ENCODE results near the gene CTNND2. TPM values are rescaled to one million over a fixed set of nuclear protein-coding genes. Genes with fewer than 3 reads are reported as not detected.

Gene CTNND2
- total and polyA plus RNA-seq, 9 of the 15 experiments (the other 6 are each of a cell fraction or from before 2014, with no cell fraction given): 0.03 to 0.35 TPM; not detected in 7

DNA sequence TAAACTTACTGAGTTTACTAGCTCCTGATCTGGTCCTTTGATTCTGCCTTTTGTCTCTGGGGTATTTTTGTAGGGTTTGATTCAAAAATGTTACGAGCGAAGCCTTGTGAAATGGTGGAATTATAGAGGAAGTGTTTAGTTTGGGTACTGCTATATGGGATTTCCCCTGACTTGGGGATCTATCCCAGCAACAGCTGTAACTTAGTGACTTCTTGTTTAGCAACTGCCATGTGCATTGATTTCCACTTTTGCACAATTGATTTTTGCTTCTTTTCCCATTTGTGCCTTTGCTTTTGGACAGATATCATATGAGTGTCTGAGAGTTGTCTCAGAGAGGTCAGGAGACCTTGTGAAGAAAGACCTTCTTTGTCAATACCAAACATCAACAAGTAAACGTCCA, 894.7 kb downstream of the CTNND2 start:
- in situ Hi-C loops (cut with MboI): no loop called here
- BruUV-seq (replicated peaks): no TSS peak
- Histone ChIP-seq H3K36me3 (ENCODE audit: control insufficient read depth, insufficient read depth, low read length) (no peaks in the 10 kb centered on the region), H3K79me2 (ENCODE audit: control insufficient read depth, insufficient read depth, low read length) (no peaks in the 10 kb centered on the region), H3K4me2 (ENCODE audit: insufficient read depth, low read length) (no peak overlapping the region), H3K9me3 (replicated peaks; ENCODE audit: control insufficient read depth, insufficient read depth, low read depth, low read length) (no peaks in the 10 kb centered on the region), H3K27me3 (ENCODE audit: control insufficient read depth in 2 of 2, insufficient read depth in 2 of 2, low read length in 2 of 2) (peaks cover 0 to 4% of the 10 kb centered on the region in 2 experiments; a peak in 2 of 5 replicates), H4K20me1 (replicated peaks; ENCODE audit: control insufficient read depth, insufficient read depth, low read length) (no peaks in the 10 kb centered on the region), H3K9ac (ENCODE audit: insufficient read depth in 1 of 2, low read depth in 2 of 2, low read length in 2 of 2) (no peak overlapping the region), H2AFZ (ENCODE audit: low read depth, low read length) (no peak overlapping the region), H3K27ac (ENCODE audit: extremely low read depth, low read depth, low read length) (no peak overlapping the region), H3K4me1 (replicated peaks in 1 of 2; ENCODE audit: control insufficient read depth in 2 of 2, insufficient read depth in 2 of 2, low read length in 2 of 2) (no peaks in the 10 kb centered on the region), H3K4me3 (no peak overlapping the region), H3K9me1 (ENCODE audit: control insufficient read depth, insufficient read depth, low read length) (no peaks in the 10 kb centered on the region)
- intact Hi-C loops (cut with micrococcal nuclease): no loop called here
- ChIA-PET CTCF (ENCODE audit: low intra/inter-chr PET ratio) (no interaction called here), POLR2A (interaction anchor here (0.6 to 2.3 kb wide), 2 partner anchors 8 to 17 kb away, joined by 3 to 5 read pairs; no protein-coding TSS in a partner anchor)
- FAIRE-seq (no peak), ATAC-seq (no peak), DNase-seq (ENCODE audit: extremely low read depth in 1 of 4, low spot score in 3 of 4) (no peak)
- 0% methylated on average over 3 of the region's 3 CpGs for WGBS (ENCODE audit: insufficient coverage, low coverage, missing lambda C conversion rate)
- TF ChIP-seq PCBP1 (IDR thresholded peaks at IDR 0.05; ENCODE audit: low read depth, low read length, poor library complexity, severe bottlenecking) (no peak), GABPB2 (CRISPR knock-in tag; conservative IDR thresholded peaks at IDR 0.05) (no peak), HNRNPLL (IDR thresholded peaks at IDR 0.05; ENCODE audit: low read depth, low read length, poor library complexity, severe bottlenecking) (no peak), NRF1 (conservative IDR thresholded peaks at IDR 0.05 in 1 of 2, IDR thresholded peaks at IDR 0.05 in 1 of 2) (no peak)
- TF ChIP-seq, protein P1, sequence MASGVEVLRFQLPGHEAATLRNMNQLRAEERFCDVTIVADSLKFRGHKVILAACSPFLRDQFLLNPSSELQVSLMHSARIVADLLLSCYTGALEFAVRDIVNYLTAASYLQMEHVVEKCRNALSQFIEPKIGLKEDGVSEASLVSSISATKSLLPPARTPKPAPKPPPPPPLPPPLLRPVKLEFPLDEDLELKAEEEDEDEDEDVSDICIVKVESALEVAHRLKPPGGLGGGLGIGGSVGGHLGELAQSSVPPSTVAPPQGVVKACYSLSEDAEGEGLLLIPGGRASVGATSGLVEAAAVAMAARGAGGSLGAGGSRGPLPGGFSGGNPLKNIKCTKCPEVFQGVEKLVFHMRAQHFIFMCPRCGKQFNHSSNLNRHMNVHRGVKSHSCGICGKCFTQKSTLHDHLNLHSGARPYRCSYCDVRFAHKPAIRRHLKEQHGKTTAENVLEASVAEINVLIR (CRISPR knock-in tag; IDR thresholded peaks at IDR 0.05): no peak
- TF ChIP-seq, protein P2, sequence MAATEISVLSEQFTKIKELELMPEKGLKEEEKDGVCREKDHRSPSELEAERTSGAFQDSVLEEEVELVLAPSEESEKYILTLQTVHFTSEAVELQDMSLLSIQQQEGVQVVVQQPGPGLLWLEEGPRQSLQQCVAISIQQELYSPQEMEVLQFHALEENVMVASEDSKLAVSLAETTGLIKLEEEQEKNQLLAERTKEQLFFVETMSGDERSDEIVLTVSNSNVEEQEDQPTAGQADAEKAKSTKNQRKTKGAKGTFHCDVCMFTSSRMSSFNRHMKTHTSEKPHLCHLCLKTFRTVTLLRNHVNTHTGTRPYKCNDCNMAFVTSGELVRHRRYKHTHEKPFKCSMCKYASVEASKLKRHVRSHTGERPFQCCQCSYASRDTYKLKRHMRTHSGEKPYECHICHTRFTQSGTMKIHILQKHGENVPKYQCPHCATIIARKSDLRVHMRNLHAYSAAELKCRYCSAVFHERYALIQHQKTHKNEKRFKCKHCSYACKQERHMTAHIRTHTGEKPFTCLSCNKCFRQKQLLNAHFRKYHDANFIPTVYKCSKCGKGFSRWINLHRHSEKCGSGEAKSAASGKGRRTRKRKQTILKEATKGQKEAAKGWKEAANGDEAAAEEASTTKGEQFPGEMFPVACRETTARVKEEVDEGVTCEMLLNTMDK (IDR thresholded peaks at IDR 0.05; ENCODE audit: borderline replicate concordance, insufficient read depth, low read depth, low read length, poor library complexity, severe bottlenecking): no peak

All from K562 (cell line).